A673 (cell line): ENCODE results near the gene WRNIP1. TPM values are rescaled to one million over a fixed set of nuclear protein-coding genes. Genes with fewer than 3 reads are reported as not detected.

ENCODE experiments used
- BruUV-seq: library from RNA; stranded (reverse); fragments of 400-500 nt; replicated peaks from 2 replicates; lab custom pipeline; 2021; lab: Mats Ljungman, UMichigan
- CTCF ChIA-PET: fragments of 300-600 bp; sonication (Branson Sonifier 250); formaldehyde crosslinking; loops from one replicate; lab custom pipeline; 2022; ENCODE audit warnings: antibody characterized with exemption; lab: Charles Lee
- POLR2A ChIA-PET: fragments of 300-600 bp; sonication (Branson Sonifier 250); formaldehyde crosslinking; loops from one replicate; lab custom pipeline; 2022; ENCODE audit warnings: antibody characterized with exemption; ENCODE audit not compliant: low non-redundant PET; lab: Charles Lee
- DNase-seq: peaks from one replicate; pipeline ENCODE4 v3.0.0-alpha.2; 2015; ENCODE audit warnings: low spot score
- H3K27ac ChIP-seq: fragments of 200-600 bp; sonication (generic); 2 replicates; pipeline ENCODE4 v1.5.1; 2016; ENCODE audit warnings: mixed run types, low read depth, mild to moderate bottlenecking, mixed read lengths, antibody characterized with exemption, low read length; ENCODE audit not compliant: poor library complexity, severe bottlenecking
- H3K27me3 ChIP-seq: fragments of 200-600 bp; sonication (generic); replicated peaks from 2 replicates; pipeline ENCODE4 v1.6.1; 2017; ENCODE audit warnings: mixed run types, low read depth, mild to moderate bottlenecking, mixed read lengths, antibody characterized with exemption, low read length; ENCODE audit not compliant: insufficient read depth, poor library complexity
- H3K36me3 ChIP-seq: fragments of 200-600 bp; sonication (generic); 2 replicates; pipeline ENCODE4 v1.6.1; 2016; ENCODE audit warnings: mixed run types, mild to moderate bottlenecking, mixed read lengths, antibody characterized with exemption, low read length; ENCODE audit not compliant: insufficient read depth, poor library complexity, severe bottlenecking
- H3K4me1 ChIP-seq: fragments of 200-600 bp; sonication (generic); 2 replicates; pipeline ENCODE4 v1.6.1; 2017; ENCODE audit warnings: mixed run types, mild to moderate bottlenecking, mixed read lengths, antibody characterized with exemption, low read length; ENCODE audit not compliant: insufficient read depth, poor library complexity, severe bottlenecking
- H3K4me3 ChIP-seq: fragments of 200-600 bp; sonication (generic); 2 replicates; pipeline ENCODE4 v1.5.1; 2016; ENCODE audit warnings: low read depth, mixed run types, mild to moderate bottlenecking, mixed read lengths, low read length; ENCODE audit not compliant: poor library complexity, severe bottlenecking
- H3K9me3 ChIP-seq: fragments of 200-600 bp; sonication (generic); 2 replicates; pipeline ENCODE4 v1.6.1; 2016; ENCODE audit warnings: mixed run types, low read depth, mild to moderate bottlenecking, mixed read lengths, antibody characterized with exemption, low read length; ENCODE audit not compliant: poor library complexity, severe bottlenecking
- EZH2 ChIP-seq: fragments of 200-600 bp; sonication (generic); IDR thresholded peaks from 2 replicates; pipeline ENCODE4 v1.6.1; 2017; ENCODE audit warnings: borderline replicate concordance, low read depth, mild to moderate bottlenecking, mixed read lengths, antibody characterized with exemption, low read length; ENCODE audit not compliant: poor library complexity, severe bottlenecking
- intact Hi-C: fragments of 100-400 bp; cut with micrococcal nuclease; formaldehyde crosslinking; loops from one replicate; pipeline ENCODE4 v1.10.0; 2022; ENCODE audit not compliant: unreplicated experiment
- total RNA-seq: library from RNA; stranded (reverse); gene quantifications from 2 replicates; pipeline ENCODE4 v1.2.3, GENCODE V29; 2021
- TF ChIP-seq, protein P1 (sequence below): fragments of 300-800, 200-600 bp; sonication (generic); conservative IDR thresholded peaks from 2 replicates; pipeline ENCODE4 v1.5.1; 2017; ENCODE audit warnings: low read depth, mild to moderate bottlenecking, antibody characterized with exemption, low read length, moderate library complexity, mixed read lengths

The WRNIP1 gene
- total RNA-seq, 1 experiment from 2014 or later: 49.3 TPM

DNA sequence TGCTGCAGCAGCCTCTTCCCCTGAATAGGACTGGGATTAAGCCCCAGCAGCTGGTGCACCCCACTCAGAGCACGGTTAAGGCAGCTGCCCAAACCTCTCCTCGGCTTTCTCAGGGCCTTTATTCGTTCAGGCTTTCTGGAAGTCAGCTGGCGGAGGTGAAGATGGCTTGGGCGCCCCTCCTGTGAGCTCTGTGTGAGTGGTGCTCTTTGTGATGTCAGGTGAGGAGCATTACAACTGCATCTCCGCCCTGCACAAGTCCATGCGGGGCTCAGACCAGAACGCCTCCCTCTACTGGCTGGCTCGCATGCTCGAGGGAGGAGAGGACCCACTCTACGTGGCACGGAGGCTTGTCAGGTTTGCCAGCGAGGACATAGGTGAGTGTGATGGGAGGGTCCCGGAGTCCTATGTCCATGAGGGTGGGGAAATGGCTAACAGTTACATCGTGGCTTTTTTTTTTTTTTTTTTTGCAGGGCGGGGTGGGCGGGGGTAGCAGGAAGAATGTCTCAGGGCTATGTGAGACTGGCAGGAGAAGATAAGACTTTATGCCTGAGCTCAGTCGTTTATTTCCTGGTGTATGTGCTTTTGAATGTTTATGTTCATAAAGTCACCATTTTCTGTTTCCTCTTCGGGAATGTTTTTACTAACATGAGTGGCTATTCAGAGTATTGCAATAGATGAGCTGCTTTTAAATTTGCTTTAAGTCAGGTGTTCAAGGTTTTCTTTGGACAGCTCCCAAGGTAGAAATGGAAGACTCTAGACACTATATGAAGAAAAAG lies 18.2 kb downstream of the WRNIP1 start:
- ChIA-PET CTCF (interaction anchor here (0.6 kb wide), 1 partner anchor 283 kb away, joined by 8 read pairs; no protein-coding TSS in a partner anchor), POLR2A (no interaction called here)
- H3K36me3 ChIP-seq: peaks cover 39% of the 10 kb centered on the region
- no peak overlapping the region for H3K27ac ChIP-seq
- TF ChIP-seq, protein P1, sequence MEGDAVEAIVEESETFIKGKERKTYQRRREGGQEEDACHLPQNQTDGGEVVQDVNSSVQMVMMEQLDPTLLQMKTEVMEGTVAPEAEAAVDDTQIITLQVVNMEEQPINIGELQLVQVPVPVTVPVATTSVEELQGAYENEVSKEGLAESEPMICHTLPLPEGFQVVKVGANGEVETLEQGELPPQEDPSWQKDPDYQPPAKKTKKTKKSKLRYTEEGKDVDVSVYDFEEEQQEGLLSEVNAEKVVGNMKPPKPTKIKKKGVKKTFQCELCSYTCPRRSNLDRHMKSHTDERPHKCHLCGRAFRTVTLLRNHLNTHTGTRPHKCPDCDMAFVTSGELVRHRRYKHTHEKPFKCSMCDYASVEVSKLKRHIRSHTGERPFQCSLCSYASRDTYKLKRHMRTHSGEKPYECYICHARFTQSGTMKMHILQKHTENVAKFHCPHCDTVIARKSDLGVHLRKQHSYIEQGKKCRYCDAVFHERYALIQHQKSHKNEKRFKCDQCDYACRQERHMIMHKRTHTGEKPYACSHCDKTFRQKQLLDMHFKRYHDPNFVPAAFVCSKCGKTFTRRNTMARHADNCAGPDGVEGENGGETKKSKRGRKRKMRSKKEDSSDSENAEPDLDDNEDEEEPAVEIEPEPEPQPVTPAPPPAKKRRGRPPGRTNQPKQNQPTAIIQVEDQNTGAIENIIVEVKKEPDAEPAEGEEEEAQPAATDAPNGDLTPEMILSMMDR: no peak
- TF ChIP-seq EZH2: no peak
- BruUV-seq: no TSS peak
- intact Hi-C loops: no loop called here
- H3K4me3 ChIP-seq: no peak overlapping the region
- no peak for DNase-seq
- no peaks in the 10 kb centered on the region for H3K9me3 ChIP-seq
- H3K4me1 ChIP-seq: no peaks in the 10 kb centered on the region
- no peaks in the 10 kb centered on the region for H3K27me3 ChIP-seq

DNA sequence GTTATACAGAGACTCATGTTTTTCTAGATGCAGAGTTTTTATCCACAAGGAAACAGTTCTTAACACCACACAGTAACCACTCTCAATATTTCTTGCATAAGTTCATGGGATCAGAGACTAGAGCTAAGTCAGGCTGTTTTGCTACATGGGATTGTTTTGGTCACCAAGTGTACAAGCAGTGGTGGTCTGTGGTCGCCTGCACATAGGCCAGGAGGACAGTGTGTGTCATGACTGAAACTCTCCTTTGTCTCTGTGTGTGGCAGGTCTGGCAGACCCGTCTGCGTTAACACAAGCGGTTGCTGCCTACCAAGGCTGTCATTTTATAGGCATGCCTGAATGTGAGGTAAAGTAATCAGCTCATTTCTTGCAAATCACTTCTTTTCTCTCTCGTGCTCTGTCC lies 18.9 kb downstream of the WRNIP1 start:
- Histone ChIP-seq H3K27ac (no peak overlapping the region), H3K36me3 (peaks cover 32% of the 10 kb centered on the region), H3K9me3 (no peaks in the 10 kb centered on the region), H3K4me3 (no peak overlapping the region), H3K27me3 (no peaks in the 10 kb centered on the region), H3K4me1 (no peaks in the 10 kb centered on the region)
- intact Hi-C loops: no loop called here
- BruUV-seq: no TSS peak
- TF ChIP-seq EZH2: no peak
- TF ChIP-seq, protein P1: no peak
- no peak for DNase-seq
- ChIA-PET CTCF (interaction anchor here (0.6 kb wide), 1 partner anchor 282 kb away, joined by 8 read pairs; no protein-coding TSS in a partner anchor), POLR2A (no interaction called here)

DNA sequence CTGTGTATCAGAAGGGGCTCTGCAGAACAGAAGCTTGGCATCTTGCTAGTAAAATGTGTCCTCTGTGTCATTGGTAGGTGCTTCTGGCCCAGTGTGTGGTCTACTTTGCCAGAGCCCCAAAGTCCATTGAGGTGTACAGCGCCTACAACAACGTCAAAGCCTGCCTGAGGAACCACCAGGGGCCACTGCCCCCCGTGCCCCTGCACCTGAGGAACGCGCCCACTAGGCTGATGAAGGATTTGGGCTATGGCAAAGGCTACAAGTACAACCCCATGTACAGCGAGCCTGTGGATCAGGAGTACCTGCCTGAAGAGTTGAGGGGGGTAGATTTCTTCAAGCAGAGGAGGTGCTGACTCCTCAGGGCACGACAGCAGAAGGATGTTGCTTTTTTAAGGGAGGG lies 19.7 kb downstream of the WRNIP1 start:
- ChIA-PET CTCF (no interaction called here), POLR2A (no interaction called here)
- no peak overlapping the region for H3K27ac ChIP-seq

More for the DNA sequence above, 19.7 kb downstream of the WRNIP1 start:
- DNase-seq: no peak
- Histone ChIP-seq H3K4me3 (no peak overlapping the region), H3K4me1 (no peaks in the 10 kb centered on the region), H3K9me3 (no peaks in the 10 kb centered on the region), H3K27me3 (no peaks in the 10 kb centered on the region), H3K36me3 (peaks cover 23% of the 10 kb centered on the region)
- BruUV-seq: no TSS peak
- TF ChIP-seq EZH2: no peak
- TF ChIP-seq, protein P1: no peak
- intact Hi-C loops: no loop called here
